NCI-H345 treated with DMSO at 0.1 percent for 48 hours (cell line): ENCODE data around the gene GABRR2.
"Not testable (repeated sequence)": the region's sequence is repeated elsewhere in the genome, so short reads cannot be mapped to it uniquely, and the experiment has no call there.

Experiments
- DNase-seq: peaks from one replicate; lab custom pipeline; 2025; ENCODE audit not compliant: unreplicated experiment; lab: John Stamatoyannopoulos, UW

Gene GABRR2

DNA sequence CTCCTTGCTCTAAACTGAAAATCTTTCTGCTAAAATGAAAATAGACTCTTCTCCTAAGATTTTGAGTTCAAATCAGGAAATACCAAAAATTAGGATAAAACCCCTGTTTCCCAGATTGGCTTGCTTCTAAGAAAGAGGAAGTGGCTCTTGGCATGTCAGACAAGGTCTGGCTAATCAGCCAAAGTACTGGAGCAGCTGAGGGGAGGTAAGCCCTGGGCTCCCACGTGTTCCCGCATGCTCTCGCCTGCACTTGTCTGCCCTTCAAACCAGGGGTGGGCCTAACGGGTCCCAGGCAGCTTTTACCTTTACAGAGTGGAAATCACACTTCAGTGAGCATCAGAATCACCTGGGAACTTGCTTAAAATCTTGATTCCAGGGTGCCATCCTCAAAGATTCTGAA lies 54.8 kb downstream of the GABRR2 start:
- DNase-seq = no peak

DNA sequence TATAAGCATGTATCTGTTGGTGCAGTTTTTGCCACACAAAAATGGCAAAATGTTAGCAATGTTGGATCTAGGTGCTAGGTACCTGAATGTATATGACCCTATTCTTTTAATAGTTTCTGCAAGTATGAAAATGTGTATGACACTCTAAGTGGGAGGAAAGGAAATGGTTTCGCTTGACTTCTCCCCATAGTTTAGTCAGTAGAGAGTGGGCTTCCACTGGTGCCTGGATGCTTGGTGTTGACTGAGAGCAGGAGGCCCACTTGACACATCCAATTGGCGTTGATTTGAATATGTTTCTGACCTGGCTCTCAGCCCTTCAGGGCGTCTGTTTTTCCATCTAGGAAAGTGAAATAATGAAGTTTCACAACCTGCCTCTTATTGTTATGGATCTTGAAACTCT lies 56.2 kb downstream of the GABRR2 start:
- no peak for DNase-seq

DNA sequence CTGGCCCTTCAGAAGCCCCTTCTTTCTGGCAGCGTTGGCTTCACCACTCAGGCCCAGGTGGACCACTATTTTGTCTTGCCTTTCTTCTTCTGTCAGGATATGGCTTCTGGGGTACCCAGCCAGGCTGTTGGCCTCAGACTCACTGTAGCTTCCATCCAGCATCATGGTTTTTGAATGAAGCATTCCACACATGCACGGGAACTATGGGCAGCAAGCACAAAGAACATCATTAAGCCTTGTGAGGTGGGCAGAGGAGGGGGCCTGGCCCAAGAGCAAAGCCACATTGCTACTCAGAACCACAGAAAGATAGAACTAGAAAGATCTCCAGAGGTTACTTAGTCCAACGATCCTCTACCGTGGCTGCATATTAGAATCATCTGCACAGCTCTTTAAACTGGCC lies 57.3 kb downstream of the GABRR2 start:
- no peak for DNase-seq

GRCh38 chr6:89257346-89257745 lies 57.8 kb downstream of the GABRR2 start:
- DNase-seq = no peak

- DNase-seq = no peak
Observed at GRCh38 chr6:89255417-89255816, 59.7 kb downstream of the GABRR2 start.

- no peak for DNase-seq
Observed at GRCh38 chr6:89254569-89254968, 60.5 kb downstream of the GABRR2 start.

DNA sequence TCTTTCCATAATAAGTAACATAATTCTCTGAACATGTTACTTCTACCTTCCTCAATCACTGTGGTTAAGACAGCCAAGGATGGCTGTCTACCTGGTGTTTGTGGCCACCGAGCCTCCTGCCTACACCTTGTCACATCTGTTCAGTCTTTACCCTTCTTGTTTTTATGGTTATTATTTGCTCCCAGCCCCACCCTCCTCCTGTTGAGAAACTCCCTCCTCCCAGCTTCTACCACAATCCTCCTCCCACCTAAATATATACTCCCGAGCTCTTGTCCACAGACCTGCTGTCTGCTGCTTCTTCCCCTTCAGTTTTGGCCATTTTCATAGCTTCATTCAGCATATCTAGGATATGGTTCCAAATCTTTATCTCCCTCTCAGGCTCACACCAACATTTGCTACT lies 62.2 kb downstream of the GABRR2 start:
- no peak for DNase-seq

- no peak for DNase-seq
Observed at GRCh38 chr6:89251976-89252375, 63.1 kb downstream of the GABRR2 start.

DNA sequence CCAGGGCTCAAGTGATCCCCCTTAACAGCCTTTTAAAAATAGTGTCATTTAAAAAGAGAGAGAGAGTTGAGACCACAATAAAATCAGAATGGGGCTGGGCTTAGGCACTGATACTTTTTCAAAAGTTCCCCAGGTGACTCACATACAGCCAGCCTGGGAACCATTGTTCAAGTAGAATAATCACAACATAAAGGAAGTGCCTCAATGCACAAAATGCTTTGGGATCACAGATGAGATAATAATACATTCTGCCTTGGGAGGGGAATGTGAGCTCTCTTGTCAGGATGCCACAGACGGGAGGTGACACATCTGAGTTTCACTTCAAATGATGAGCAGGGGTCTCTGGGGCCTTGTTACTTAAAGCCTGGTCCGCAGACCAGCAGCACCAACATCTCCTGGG lies 63.9 kb downstream of the GABRR2 start:
- no peak for DNase-seq

DNA sequence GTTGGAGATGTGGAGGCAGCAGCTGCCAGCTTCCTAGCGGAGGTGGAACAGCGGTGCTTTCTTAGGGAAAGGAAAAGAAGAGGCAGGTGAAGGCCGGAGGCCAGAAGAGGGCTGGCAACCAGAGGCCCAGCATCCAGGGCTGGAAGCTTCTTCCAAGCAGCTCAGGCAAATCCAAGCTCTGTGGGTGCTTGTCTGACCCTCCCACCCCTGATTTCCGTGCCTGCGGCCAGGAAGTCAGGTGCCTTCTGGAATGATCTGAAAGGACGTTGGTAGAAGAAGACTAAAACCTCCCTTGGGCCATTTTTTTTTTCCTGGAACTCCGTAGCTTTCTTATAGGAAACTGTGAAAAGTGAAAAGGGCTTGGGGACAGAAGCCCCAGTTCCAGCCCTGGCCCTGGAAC lies 64.9 kb downstream of the GABRR2 start:
- no peak for DNase-seq

DNA sequence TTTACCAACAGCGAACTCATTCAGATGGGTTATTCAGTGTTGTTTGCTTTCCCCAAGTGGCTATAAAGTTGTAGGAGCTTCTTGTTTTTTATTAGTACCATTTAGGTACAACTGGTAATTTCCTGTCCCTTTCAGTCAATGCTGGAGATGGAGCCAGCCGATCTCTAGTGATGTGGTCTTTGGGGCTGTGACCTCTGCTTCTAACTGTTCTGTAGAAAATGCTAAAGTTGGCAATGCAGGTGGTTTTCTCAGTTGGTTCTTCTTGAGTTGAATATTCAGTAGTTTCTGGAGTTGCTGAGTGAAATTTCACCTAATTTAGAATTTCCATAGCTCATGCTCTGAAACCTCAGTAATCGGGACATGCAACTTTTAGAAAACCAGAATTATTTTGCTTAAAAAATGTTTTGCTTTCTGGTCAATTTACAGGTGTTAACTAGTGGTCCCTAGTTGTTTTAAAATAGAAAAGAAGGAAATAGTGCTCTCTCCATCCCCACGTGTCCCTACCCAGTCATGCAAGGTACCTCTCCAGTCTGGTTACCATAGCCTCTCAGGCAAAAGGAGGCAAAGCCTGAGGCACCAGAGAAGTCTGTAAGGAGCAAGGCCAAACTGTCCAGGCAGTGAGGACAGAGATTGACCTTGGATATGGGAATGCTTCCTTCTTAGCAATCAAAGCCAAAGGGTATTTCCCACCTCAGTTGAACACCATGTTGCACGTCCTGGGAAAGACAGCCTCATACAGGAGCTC lies 70.7 kb downstream of the GABRR2 start:
- DNase-seq = no peak

- no peak for DNase-seq
Observed at GRCh38 chr6:89243331-89243629, 71.8 kb downstream of the GABRR2 start.

GRCh38 chr6:89242574-89243330 lies 72.3 kb downstream of the GABRR2 start:
- DNase-seq = peak; percentile 55

DNA sequence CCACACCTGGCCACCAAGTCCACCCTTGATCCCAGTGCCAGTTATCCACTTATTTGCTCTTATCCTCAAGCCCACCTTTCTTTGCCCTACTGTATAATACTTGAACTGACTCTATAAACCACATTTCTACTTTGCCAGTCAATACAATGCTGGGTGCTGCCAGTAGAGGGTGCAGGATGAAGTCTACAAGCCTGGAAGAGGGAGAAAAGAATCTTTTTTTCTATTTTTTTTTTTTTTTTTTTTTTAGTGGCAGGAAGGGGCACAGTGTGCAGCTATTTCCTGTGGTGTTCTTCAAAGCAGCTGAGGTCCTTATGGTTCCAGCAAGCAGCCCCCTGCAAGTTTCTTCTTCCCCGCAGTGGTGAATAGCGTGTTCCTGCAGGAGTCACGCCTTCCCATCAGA lies 75.8 kb downstream of the GABRR2 start:
- DNase-seq = no peak

DNA sequence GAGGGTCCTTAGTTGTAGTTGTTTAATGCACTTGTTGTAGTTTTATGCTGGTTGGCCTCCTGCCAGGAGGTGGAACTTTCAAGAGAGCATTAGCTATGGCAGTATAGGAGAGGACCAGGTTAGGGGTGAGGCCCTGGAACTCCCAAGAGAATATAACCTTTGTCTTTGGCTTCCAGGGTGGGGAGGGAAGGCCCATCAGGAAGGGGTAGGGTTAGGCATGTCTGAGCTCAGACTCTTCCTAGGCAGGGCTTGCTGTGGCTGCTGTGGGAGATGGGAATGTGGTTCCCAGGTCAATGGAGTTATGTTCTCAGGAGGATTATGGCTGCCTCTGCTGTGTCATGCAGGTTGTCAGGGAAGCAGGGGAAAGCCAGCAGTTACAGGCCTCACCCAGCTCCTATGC lies 77.9 kb downstream of the GABRR2 start:
- DNase-seq = no peak

GRCh38 chr6:89233605-89234004 lies 81.5 kb downstream of the GABRR2 start:
- DNase-seq = not testable (repeated sequence)

DNA sequence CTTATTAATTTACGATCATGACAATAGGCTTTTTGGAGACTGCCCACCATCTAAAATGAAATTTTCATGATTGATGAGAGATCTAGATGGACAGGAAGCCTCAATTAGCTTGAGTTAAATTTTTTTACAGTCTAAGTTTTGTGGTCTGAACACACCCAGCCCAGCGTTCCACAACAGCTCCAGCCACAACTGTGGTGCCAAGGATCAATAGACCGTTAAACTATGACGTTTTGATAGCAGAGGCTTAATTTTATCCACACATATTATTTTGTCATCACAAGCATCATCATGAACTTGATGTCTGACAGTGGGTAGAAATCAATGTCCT lies 92.4 kb downstream of the GABRR2 start:
- no peak for DNase-seq

- no peak for DNase-seq
Observed at GRCh38 chr6:89221971-89222711, 93.0 kb downstream of the GABRR2 start.

DNA sequence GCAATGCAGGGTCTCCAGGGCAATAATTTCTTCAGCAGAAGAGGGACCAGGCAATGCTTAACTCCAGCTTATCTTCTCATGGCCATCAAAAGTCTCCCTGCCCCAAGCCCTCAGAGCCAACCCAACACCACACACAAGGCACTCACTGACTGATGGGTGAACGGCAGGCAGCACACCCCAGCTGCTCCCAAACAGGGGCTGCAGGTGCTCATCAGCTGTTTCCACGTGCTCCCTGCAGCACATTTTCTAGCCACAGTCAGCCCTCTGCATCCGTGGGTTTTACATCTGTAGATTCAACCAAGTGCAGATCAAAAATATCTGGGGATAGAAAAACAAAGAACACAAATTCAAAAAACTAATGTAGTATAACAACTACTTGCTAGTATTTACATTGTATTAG lies 94.0 kb downstream of the GABRR2 start:
- no peak for DNase-seq

DNA sequence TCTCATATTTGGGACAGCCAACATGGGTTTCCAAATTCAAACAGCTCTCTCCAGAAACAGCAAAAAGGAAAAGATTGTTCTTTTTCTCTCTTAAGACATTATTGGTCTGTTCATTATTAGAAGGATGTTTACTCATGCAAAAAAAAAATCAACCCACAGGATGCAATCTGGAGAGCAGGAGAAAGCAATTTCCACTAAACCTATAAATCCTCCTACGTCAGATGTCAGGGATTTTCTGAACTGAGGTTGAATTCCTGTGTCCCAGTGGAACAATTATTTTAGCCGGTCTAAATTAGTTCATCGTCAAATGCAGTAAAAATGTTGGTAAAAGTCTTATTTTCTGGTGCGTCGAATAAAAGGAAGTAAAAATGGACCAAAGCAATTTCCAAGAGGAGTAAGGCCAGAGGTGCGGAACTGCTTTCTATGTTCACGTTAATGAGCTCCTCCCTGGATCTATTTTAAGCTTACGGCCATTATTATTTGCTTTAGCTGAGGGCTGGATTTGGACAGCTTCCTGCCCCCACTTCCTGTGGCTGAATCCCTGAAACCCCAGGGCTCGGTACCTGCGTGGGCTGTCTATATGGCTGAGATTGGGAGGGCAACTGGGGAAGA lies 97.7 kb downstream of the GABRR2 start, which contains the start of gene GABRR1:
Gene GABRR1, minus strand, starts transcription at position 60 of the 612 bp plus-strand sequence. Its CDS starts 36 bp downstream, at position 24.
- no peak for DNase-seq

GRCh38 chr6:89216411-89216810 lies 98.7 kb downstream of the GABRR2 start:
- DNase-seq = no peak

DNA sequence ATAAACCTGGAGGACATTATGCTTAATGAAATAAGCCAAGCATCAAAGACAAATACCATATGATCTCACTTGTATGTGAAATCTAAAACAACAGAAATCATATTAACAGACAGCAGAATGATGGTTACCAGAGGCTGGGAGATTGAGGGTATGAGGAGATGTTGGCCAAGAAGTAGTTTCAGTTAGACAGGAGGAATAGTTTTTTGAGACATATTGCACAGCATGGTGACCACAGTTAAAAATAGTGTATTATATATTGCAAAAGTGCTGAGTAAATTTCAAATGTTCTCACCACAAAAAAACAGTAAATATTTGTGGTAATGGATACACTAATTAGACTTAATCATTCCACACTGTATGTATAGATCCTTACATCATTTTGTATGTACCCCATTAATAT lies 99.7 kb downstream of the GABRR2 start:
- no peak for DNase-seq
